SK-N-SH treated with all-trans-retinoic acid at 6 μM for 48 hours (cell line): ENCODE data around the gene FASN.

Experiments used
- ATAC-seq: fragments of 200-7000 bp; cut with Tn5 transposase; 3 replicates; pipeline ENCODE4 v1.9.1; 2020; ENCODE audit warnings: mild to moderate bottlenecking, moderate library complexity
- ARNTL ChIP-seq: fragments of 450-650 bp; formaldehyde crosslinking; IDR thresholded peaks from 2 replicates; pipeline ENCODE4 v1.5.0; 2020; ENCODE audit warnings: low read depth, mild to moderate bottlenecking, moderate library complexity, borderline replicate concordance
- BACH2 ChIP-seq: fragments of 250-450 bp; sonication (Bioruptor Pico); IDR thresholded peaks from 2 replicates; pipeline ENCODE4 v1.9.0; 2021; ENCODE audit warnings: mild to moderate bottlenecking, borderline replicate concordance
- CREB5 ChIP-seq: fragments of 250-450 bp; sonication (Bioruptor Pico); IDR thresholded peaks from 2 replicates; pipeline ENCODE4 v1.5.1; 2020; ENCODE audit warnings: low read depth, mild to moderate bottlenecking, moderate library complexity
- CSDC2 ChIP-seq: fragments of 250-450 bp; sonication (Bioruptor Pico); IDR thresholded peaks from 2 replicates; pipeline ENCODE4 v1.5.0; 2020; ENCODE audit warnings: mild to moderate bottlenecking, moderate library complexity
- ESRRG ChIP-seq: fragments of 250-450 bp; sonication (Bioruptor Pico); IDR thresholded peaks from 2 replicates; pipeline ENCODE4 v1.6.1; 2021; ENCODE audit warnings: mild to moderate bottlenecking
- GLIS3 ChIP-seq: fragments of 250-450 bp; sonication (Bioruptor Pico); IDR thresholded peaks from 2 replicates; pipeline ENCODE4 v1.5.0; 2020; ENCODE audit warnings: mild to moderate bottlenecking, moderate library complexity
- ISL1 ChIP-seq: fragments of 250-450 bp; sonication (Bioruptor Pico); IDR thresholded peaks from 2 replicates; pipeline ENCODE4 v2.1.2; 2022; ENCODE audit warnings: mild to moderate bottlenecking, moderate library complexity
- OSR1 ChIP-seq: fragments of 250-450 bp; sonication (Bioruptor Pico); IDR thresholded peaks from 2 replicates; pipeline ENCODE4 v1.8.0; 2022; ENCODE audit warnings: moderate library complexity, mild to moderate bottlenecking, inconsistent platforms
- POU6F1 ChIP-seq: fragments of 250-450 bp; sonication (Bioruptor Pico); IDR thresholded peaks from 2 replicates; pipeline ENCODE4 v1.8.0; 2021; ENCODE audit warnings: low read depth, mild to moderate bottlenecking, moderate library complexity, borderline replicate concordance
- PPARA ChIP-seq: fragments of 250-450 bp; sonication (Bioruptor Pico); IDR thresholded peaks from 2 replicates; pipeline ENCODE4 v1.5.0; 2020; ENCODE audit warnings: mild to moderate bottlenecking, borderline replicate concordance
- RARB ChIP-seq: fragments of 250-450 bp; sonication (Bioruptor Pico); IDR thresholded peaks from 2 replicates; pipeline ENCODE4 v1.8.0; 2021; ENCODE audit warnings: mild to moderate bottlenecking, moderate library complexity
- SNAI2 ChIP-seq: fragments of 250-450 bp; sonication (Bioruptor Pico); IDR thresholded peaks from 2 replicates; pipeline ENCODE4 v1.5.0; 2020; ENCODE audit warnings: mild to moderate bottlenecking, moderate library complexity
- TCF4 ChIP-seq: fragments of 250-450 bp; sonication (Bioruptor Pico); IDR thresholded peaks from 2 replicates; pipeline ENCODE4 v1.8.0; 2021; ENCODE audit warnings: mild to moderate bottlenecking, moderate library complexity, borderline replicate concordance
- TOX ChIP-seq: fragments of 250-450 bp; sonication (Bioruptor Pico); IDR thresholded peaks from 2 replicates; pipeline ENCODE4 v1.8.0; 2021; ENCODE audit warnings: mild to moderate bottlenecking, moderate library complexity, borderline replicate concordance
- ZC3H10 ChIP-seq: fragments of 250-450 bp; sonication (Bioruptor Pico); IDR thresholded peaks from 2 replicates; pipeline ENCODE4 v1.5.1; 2021; ENCODE audit warnings: mild to moderate bottlenecking, moderate library complexity
- ZFP30 ChIP-seq: fragments of 450-650 bp; formaldehyde crosslinking; IDR thresholded peaks from 2 replicates; pipeline ENCODE4 v1.5.0; 2022; ENCODE audit warnings: mild to moderate bottlenecking, moderate library complexity
- ZNF565 ChIP-seq: fragments of 450-650 bp; formaldehyde crosslinking; conservative IDR thresholded peaks from 2 replicates; pipeline ENCODE4 v1.5.0; 2020; ENCODE audit warnings: low read depth, mild to moderate bottlenecking, moderate library complexity
- ZNF70 ChIP-seq: fragments of 450-650 bp; formaldehyde crosslinking; IDR thresholded peaks from 2 replicates; pipeline ENCODE4 v1.5.0; 2020; ENCODE audit warnings: mild to moderate bottlenecking, moderate library complexity
- TF ChIP-seq, protein P1 (sequence below): fragments of 250-450 bp; sonication (Bioruptor Pico); IDR thresholded peaks from 2 replicates; pipeline ENCODE4 v1.8.0; 2020; ENCODE audit warnings: mild to moderate bottlenecking, moderate library complexity, borderline replicate concordance
- TF ChIP-seq, protein P2 (sequence below): fragments of 250-450 bp; sonication (Bioruptor Pico); IDR thresholded peaks from 2 replicates; pipeline ENCODE4 v1.5.1; 2021; ENCODE audit warnings: mild to moderate bottlenecking, moderate library complexity

The FASN gene

DNA sequence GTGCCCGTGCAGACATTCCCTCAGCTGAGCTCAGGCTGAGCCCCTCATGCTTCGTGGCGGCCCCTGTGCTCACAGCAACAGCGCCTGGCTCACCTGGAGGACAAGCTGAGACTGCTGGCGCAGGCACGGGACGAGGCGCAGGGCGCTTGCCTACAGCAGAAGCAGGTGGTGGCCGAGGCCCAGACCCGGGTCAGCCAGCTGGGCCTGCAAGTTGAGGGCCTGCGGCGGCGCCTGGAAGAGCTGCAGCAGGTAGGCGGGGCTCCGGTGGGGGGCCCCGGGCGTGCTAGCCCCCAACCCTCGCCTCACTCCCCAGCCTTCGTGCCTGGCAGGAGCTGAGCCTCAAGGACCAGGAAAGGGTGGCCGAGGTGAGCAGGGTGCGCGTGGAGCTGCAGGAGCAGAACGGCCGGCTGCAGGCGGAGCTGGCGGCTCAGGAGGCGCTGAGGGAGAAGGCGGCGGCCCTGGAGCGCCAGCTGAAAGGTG, 68.0 kb downstream of the FASN start (continued):
- no peak for TF ChIP-seq CREB5 (CRISPR knock-in tag)

DNA sequence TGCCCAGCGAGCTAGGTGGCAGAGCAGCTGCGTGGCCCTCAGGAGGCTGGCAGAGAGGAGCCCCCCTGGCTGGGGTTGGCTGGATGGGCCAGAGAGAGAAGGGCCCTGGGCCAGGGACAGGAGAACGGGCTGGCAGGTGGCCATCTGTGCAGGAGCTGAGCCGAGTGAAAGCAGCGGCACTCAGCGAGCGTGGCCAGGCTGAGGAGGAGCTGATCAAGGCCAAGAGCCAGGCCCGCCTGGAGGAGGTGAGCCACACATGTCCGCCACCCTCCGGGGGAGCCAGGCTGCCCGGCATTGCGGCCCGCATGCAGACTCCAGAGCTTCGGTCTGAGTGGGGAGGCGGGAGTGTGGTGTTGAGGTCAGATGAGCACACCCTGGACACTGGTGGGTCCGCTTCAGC, 68.6 kb downstream of the FASN start:
- no peak for TF ChIP-seq POU6F1
- TF ChIP-seq ARNTL (CRISPR knock-in tag) = no peak
- TF ChIP-seq ZC3H10 (CRISPR knock-in tag) = no peak
- TF ChIP-seq, protein P1, sequence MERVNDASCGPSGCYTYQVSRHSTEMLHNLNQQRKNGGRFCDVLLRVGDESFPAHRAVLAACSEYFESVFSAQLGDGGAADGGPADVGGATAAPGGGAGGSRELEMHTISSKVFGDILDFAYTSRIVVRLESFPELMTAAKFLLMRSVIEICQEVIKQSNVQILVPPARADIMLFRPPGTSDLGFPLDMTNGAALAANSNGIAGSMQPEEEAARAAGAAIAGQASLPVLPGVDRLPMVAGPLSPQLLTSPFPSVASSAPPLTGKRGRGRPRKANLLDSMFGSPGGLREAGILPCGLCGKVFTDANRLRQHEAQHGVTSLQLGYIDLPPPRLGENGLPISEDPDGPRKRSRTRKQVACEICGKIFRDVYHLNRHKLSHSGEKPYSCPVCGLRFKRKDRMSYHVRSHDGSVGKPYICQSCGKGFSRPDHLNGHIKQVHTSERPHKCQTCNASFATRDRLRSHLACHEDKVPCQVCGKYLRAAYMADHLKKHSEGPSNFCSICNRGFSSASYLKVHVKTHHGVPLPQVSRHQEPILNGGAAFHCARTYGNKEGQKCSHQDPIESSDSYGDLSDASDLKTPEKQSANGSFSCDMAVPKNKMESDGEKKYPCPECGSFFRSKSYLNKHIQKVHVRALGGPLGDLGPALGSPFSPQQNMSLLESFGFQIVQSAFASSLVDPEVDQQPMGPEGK (CRISPR knock-in tag) = no peak
- no peak for TF ChIP-seq PPARA (CRISPR knock-in tag)
- TF ChIP-seq TCF4 (CRISPR knock-in tag) = no peak
- TF ChIP-seq CREB5 (CRISPR knock-in tag) = no peak
- no peak for TF ChIP-seq TOX
- no peak for TF ChIP-seq SNAI2
- TF ChIP-seq RARB (CRISPR knock-in tag) = no peak
- TF ChIP-seq ZFP30 (CRISPR knock-in tag) = no peak
- TF ChIP-seq ESRRG (CRISPR knock-in tag) = no peak
- no peak for TF ChIP-seq CSDC2 (CRISPR knock-in tag)
- TF ChIP-seq GLIS3 (CRISPR knock-in tag) = no peak
- TF ChIP-seq ZNF70 = no peak
- no peak for TF ChIP-seq OSR1
- no peak for TF ChIP-seq ISL1 (CRISPR knock-in tag)
- TF ChIP-seq ZNF565 (CRISPR knock-in tag) = no peak
- TF ChIP-seq BACH2 (CRISPR knock-in tag) = no peak
- TF ChIP-seq, protein P2, sequence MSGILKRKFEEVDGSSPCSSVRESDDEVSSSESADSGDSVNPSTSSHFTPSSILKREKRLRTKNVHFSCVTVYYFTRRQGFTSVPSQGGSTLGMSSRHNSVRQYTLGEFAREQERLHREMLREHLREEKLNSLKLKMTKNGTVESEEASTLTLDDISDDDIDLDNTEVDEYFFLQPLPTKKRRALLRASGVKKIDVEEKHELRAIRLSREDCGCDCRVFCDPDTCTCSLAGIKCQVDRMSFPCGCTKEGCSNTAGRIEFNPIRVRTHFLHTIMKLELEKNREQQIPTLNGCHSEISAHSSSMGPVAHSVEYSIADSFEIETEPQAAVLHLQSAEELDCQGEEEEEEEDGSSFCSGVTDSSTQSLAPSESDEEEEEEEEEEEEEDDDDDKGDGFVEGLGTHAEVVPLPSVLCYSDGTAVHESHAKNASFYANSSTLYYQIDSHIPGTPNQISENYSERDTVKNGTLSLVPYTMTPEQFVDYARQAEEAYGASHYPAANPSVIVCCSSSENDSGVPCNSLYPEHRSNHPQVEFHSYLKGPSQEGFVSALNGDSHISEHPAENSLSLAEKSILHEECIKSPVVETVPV = no peak
- no peak for ATAC-seq

DNA sequence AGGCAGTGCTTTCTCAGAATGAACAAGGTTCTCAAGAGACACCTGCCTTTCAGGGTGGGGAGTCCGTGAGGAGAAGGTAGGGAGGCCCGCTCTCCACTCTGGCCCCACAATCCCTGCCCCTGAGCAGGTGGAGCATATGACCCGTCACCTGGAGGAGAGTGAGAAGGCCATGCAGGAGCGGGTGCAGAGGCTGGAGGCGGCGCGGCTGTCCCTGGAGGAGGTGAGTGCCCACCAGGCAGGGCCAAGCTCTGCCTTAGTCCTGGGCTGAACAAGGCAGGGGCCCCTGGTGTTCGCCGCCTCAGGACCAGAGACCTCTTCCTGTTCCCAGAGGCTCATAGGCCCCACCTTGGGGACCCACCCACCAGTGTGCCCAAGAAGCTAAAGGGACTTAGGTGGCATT, 69.1 kb downstream of the FASN start:
- no peak for ATAC-seq
- TF ChIP-seq ZNF565 (CRISPR knock-in tag) = no peak
- TF ChIP-seq SNAI2 = no peak
- TF ChIP-seq POU6F1 = no peak
- no peak for TF ChIP-seq ZFP30 (CRISPR knock-in tag)
- TF ChIP-seq, protein P2 = no peak
- no peak for TF ChIP-seq ZNF70
- no peak for TF ChIP-seq BACH2 (CRISPR knock-in tag)
- no peak for TF ChIP-seq TCF4 (CRISPR knock-in tag)
- TF ChIP-seq OSR1 = no peak
- TF ChIP-seq ARNTL (CRISPR knock-in tag) = no peak
- no peak for TF ChIP-seq GLIS3 (CRISPR knock-in tag)
- TF ChIP-seq, protein P1 (CRISPR knock-in tag) = no peak
- no peak for TF ChIP-seq TOX
- TF ChIP-seq ISL1 (CRISPR knock-in tag) = no peak
- no peak for TF ChIP-seq CREB5 (CRISPR knock-in tag)
- no peak for TF ChIP-seq ZC3H10 (CRISPR knock-in tag)
